Inferior parietal cortex (tissue), 1 donor: ENCODE data around the gene SYNE1.
A peak's percentile ranks its signal among the peaks of the same experiment; 100 is the strongest.
"Not testable (repeated sequence)": the region's sequence is repeated elsewhere in the genome, so short reads cannot be mapped to it uniquely, and the experiment has no call there.

ENCODE experiments used
- DNase-seq: peaks from one replicate; pipeline ENCODE4 v3.0.0-alpha.2; 2016; ENCODE audit errors: extremely low spot score

SYNE1 gene

GRCh38 chr6:152138344-152138743, 498.8 kb downstream of the SYNE1 start:
- DNase-seq, result not testable (repeated sequence)

- no peak for DNase-seq
Measured at GRCh38 chr6:152136449-152136825, 500.7 kb downstream of the SYNE1 start.

GRCh38 chr6:152135755-152136448, 501.3 kb downstream of the SYNE1 start:
- no peak for DNase-seq

GRCh38 chr6:152130441-152130840, 506.7 kb downstream of the SYNE1 start:
- DNase-seq, result no peak

GRCh38 chr6:152129691-152130151, 507.4 kb downstream of the SYNE1 start:
- DNase-seq, result no peak

- no peak for DNase-seq
Measured at GRCh38 chr6:152127432-152128165, 509.6 kb downstream of the SYNE1 start.

- DNase-seq, result peak; percentile 71
Measured at GRCh38 chr6:152124429-152125074, 512.6 kb downstream of the SYNE1 start.

- DNase-seq, result no peak
Measured at GRCh38 chr6:152123076-152123475, 514.1 kb downstream of the SYNE1 start.

- no peak for DNase-seq
Measured at GRCh38 chr6:152122434-152122833, 514.7 kb downstream of the SYNE1 start.

GRCh38 chr6:152121910-152122309, 515.3 kb downstream of the SYNE1 start:
- DNase-seq, result no peak

- no peak for DNase-seq
Measured at GRCh38 chr6:152119831-152120230, 517.3 kb downstream of the SYNE1 start.

- no peak for DNase-seq
Measured at GRCh38 chr6:152118678-152119077, 518.5 kb downstream of the SYNE1 start.

- no peak for DNase-seq
Measured at GRCh38 chr6:152118224-152118623, 518.9 kb downstream of the SYNE1 start.

- DNase-seq, result no peak
Measured at GRCh38 chr6:152117156-152118133, 519.7 kb downstream of the SYNE1 start.

GRCh38 chr6:152112491-152113261, 524.5 kb downstream of the SYNE1 start:
- DNase-seq, result no peak

- DNase-seq, result no peak
Measured at GRCh38 chr6:152110886-152111820, 526.0 kb downstream of the SYNE1 start.

- no peak for DNase-seq
Measured at GRCh38 chr6:152107973-152108372, 529.2 kb downstream of the SYNE1 start.

- no peak for DNase-seq
Measured at GRCh38 chr6:152100183-152100618, 537.0 kb downstream of the SYNE1 start.

- no peak for DNase-seq
Measured at GRCh38 chr6:152099446-152100182, 537.5 kb downstream of the SYNE1 start.
